Measurements from ENCODE around the gene DNAH7. TPM values are rescaled to one million over a fixed set of nuclear protein-coding genes. Genes with fewer than 3 reads are reported as not detected.

The DNAH7 gene
- total and polyA plus RNA-seq, 9 of the 15 experiments (the other 6 are each of a cell fraction or from before 2014, with no cell fraction given) = 0.03 to 0.42 (median 0.18) TPM

- no peaks in the 10 kb centered on the region for H3K36me3 ChIP-seq (ENCODE audit: control insufficient read depth, insufficient read depth, low read length)
- no peak overlapping the region for H2AFZ ChIP-seq (ENCODE audit: low read depth, low read length)
- H3K79me2 ChIP-seq (ENCODE audit: control insufficient read depth, insufficient read depth, low read length) = no peaks in the 10 kb centered on the region
- H3K27me3 ChIP-seq (ENCODE audit: control insufficient read depth in 2 of 2, insufficient read depth in 2 of 2, low read length in 2 of 2) = no peaks in the 10 kb centered on the region
- H3K4me2 ChIP-seq (ENCODE audit: insufficient read depth, low read length) = no peak overlapping the region
- H3K27ac ChIP-seq (ENCODE audit: extremely low read depth, low read depth, low read length) = no peak overlapping the region
- DNase-seq (ENCODE audit: extremely low read depth in 1 of 4, low spot score in 3 of 4) (no peak), ATAC-seq (no peak), FAIRE-seq (no peak)
- WGBS (ENCODE audit: insufficient coverage, low coverage, missing lambda C conversion rate) = 25% methylated on average over 1 of the region's 1 CpG
- intact Hi-C loops (cut with micrococcal nuclease) (no loop called here), in situ Hi-C loops (cut with MboI) (no loop called here)
- H3K9me1 ChIP-seq (ENCODE audit: control insufficient read depth, insufficient read depth, low read length) = no peaks in the 10 kb centered on the region
- POLR2A ChIA-PET = no interaction called here
- H3K4me3 ChIP-seq = no peak overlapping the region
- H3K4me1 ChIP-seq (replicated peaks in 1 of 2; ENCODE audit: control insufficient read depth in 2 of 2, insufficient read depth in 2 of 2, low read length in 2 of 2) = no peaks in the 10 kb centered on the region
- no peaks in the 10 kb centered on the region for H3K9me3 ChIP-seq (replicated peaks; ENCODE audit: control insufficient read depth, insufficient read depth, low read depth, low read length)
- no peak overlapping the region for H3K9ac ChIP-seq (ENCODE audit: insufficient read depth in 1 of 2, low read depth in 2 of 2, low read length in 2 of 2)
- CTCF ChIA-PET (ENCODE audit: low intra/inter-chr PET ratio) = no interaction called here
- no peaks in the 10 kb centered on the region for H4K20me1 ChIP-seq (replicated peaks; ENCODE audit: control insufficient read depth, insufficient read depth, low read length)
- BruUV-seq (replicated peaks) = no TSS peak
- no peak for TF ChIP-seq SPI1 (IDR thresholded peaks at IDR 0.05; ENCODE audit: borderline replicate concordance, low read depth, low read length)
- no peak for TF ChIP-seq POLR3G (IDR thresholded peaks at IDR 0.05; ENCODE audit: extremely low read depth, insufficient read length, insufficient replicate concordance)
- TF ChIP-seq HEY1 (CRISPR knock-in tag; IDR thresholded peaks at IDR 0.05; ENCODE audit: borderline replicate concordance) = no peak
- TF ChIP-seq ETV6 (IDR thresholded peaks at IDR 0.05; ENCODE audit: borderline replicate concordance in 1 of 2, low read depth in 2 of 2, low read length in 1 of 2) = no peak
- no peak for TF ChIP-seq ETV6 (CRISPR knock-in tag; IDR thresholded peaks at IDR 0.05; ENCODE audit: borderline replicate concordance)
- no peak for TF ChIP-seq ZKSCAN8 (CRISPR knock-in tag; IDR thresholded peaks at IDR 0.05)
- TF ChIP-seq, protein P1, sequence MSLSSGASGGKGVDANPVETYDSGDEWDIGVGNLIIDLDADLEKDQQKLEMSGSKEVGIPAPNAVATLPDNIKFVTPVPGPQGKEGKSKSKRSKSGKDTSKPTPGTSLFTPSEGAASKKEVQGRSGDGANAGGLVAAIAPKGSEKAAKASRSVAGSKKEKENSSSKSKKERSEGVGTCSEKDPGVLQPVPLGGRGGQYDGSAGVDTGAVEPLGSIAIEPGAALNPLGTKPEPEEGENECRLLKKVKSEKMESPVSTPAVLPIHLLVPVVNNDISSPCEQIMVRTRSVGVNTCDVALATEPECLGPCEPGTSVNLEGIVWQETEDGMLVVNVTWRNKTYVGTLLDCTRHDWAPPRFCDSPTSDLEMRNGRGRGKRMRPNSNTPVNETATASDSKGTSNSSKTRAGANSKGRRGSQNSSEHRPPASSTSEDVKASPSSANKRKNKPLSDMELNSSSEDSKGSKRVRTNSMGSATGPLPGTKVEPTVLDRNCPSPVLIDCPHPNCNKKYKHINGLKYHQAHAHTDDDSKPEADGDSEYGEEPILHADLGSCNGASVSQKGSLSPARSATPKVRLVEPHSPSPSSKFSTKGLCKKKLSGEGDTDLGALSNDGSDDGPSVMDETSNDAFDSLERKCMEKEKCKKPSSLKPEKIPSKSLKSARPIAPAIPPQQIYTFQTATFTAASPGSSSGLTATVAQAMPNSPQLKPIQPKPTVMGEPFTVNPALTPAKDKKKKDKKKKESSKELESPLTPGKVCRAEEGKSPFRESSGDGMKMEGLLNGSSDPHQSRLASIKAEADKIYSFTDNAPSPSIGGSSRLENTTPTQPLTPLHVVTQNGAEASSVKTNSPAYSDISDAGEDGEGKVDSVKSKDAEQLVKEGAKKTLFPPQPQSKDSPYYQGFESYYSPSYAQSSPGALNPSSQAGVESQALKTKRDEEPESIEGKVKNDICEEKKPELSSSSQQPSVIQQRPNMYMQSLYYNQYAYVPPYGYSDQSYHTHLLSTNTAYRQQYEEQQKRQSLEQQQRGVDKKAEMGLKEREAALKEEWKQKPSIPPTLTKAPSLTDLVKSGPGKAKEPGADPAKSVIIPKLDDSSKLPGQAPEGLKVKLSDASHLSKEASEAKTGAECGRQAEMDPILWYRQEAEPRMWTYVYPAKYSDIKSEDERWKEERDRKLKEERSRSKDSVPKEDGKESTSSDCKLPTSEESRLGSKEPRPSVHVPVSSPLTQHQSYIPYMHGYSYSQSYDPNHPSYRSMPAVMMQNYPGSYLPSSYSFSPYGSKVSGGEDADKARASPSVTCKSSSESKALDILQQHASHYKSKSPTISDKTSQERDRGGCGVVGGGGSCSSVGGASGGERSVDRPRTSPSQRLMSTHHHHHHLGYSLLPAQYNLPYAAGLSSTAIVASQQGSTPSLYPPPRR (CRISPR knock-in tag; IDR thresholded peaks at IDR 0.05; ENCODE audit: borderline replicate concordance) = no peak
- no peak for TF ChIP-seq TRIM28 (IDR thresholded peaks at IDR 0.05)
- TF ChIP-seq, protein P2, sequence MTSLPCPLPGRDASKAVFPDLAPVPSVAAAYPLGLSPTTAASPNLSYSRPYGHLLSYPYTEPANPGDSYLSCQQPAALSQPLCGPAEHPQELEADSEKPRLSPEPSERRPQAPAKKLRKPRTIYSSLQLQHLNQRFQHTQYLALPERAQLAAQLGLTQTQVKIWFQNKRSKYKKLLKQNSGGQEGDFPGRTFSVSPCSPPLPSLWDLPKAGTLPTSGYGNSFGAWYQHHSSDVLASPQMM (CRISPR knock-in tag; IDR thresholded peaks at IDR 0.05) = no peak
- no peak for TF ChIP-seq ATF1 (CRISPR knock-in tag; IDR thresholded peaks at IDR 0.05)
- no peak for TF ChIP-seq ATF1 (tag; IDR thresholded peaks at IDR 0.05)
- no peak for TF ChIP-seq SREBF2 (CRISPR knock-in tag; IDR thresholded peaks at IDR 0.05)
- TF ChIP-seq ETS1 (conservative IDR thresholded peaks at IDR 0.05; ENCODE audit: control insufficient read depth, low read depth, low read length) = no peak
- no peak for TF ChIP-seq ZBTB7A (IDR thresholded peaks at IDR 0.05; ENCODE audit: borderline replicate concordance, control insufficient read depth, low read depth, low read length)
- TF ChIP-seq IFI16 (CRISPR knock-in tag; IDR thresholded peaks at IDR 0.05) = no peak
- TF ChIP-seq ZNF583 (CRISPR knock-in tag; IDR thresholded peaks at IDR 0.05) = no peak
- no peak for TF ChIP-seq TCF3 (CRISPR knock-in tag; IDR thresholded peaks at IDR 0.05)
Observed at GRCh38 chr2:195805283-195805976, 263.2 kb downstream of the DNAH7 start.

All from K562 (cell line).